Lower leg skin (tissue), 4 donors: ENCODE results near the gene HS3ST6. TPM values are rescaled to one million over a fixed set of nuclear protein-coding genes. Genes with fewer than 3 reads are reported as not detected.

Experiments used
- DNase-seq, 2 donors: peaks; one replicate each; pipeline ENCODE4 v3.0.0-alpha.2; 2019; ENCODE audit warnings: low spot score in 2 of 2
- H3K4me3 ChIP-seq: fragments of 200-600 bp; sonication (generic); 2 replicates; pipeline ENCODE4 v1.5.1; 2017; ENCODE audit warnings: mild to moderate bottlenecking, low read depth; ENCODE audit not compliant: poor library complexity, severe bottlenecking
- POLR2A ChIP-seq, 2 donors: fragments of 450-650 bp; IDR thresholded peaks; one replicate each; pipeline ENCODE4 v1.6.1; 2016 to 2017; ENCODE audit warnings: antibody characterized with exemption in 2 of 2, mild to moderate bottlenecking in 1 of 2, moderate library complexity in 1 of 2
- WGBS, 2 donors: methylation state at CpG; one replicate each; pipeline ENCODE4 v1.1.5; 2018; 5-methylcytosine and 5-hydroxymethylcytosine counted together
- intact Hi-C: fragments of 100-400 bp; cut with DNase I; formaldehyde crosslinking; loops from one replicate; pipeline ENCODE4 v1.15.0; 2023; ENCODE audit warnings: low total_unique reads
- total RNA-seq, 4 donors: library from RNA; depleted of rRNA; stranded (reverse); fragments of >200 nt; gene quantifications; one replicate each; pipeline ENCODE4 v1.1.0, GENCODE V29; 2016
- TF ChIP-seq, protein P1 (sequence below), 3 donors: fragments of 450-650 bp; IDR thresholded peaks; one replicate each; pipeline ENCODE4 v1.5.1; 2016; ENCODE audit warnings: antibody characterized with exemption in 3 of 3, mild to moderate bottlenecking in 3 of 3, moderate library complexity in 2 of 3

The HS3ST6 gene
- total RNA-seq, 4 donors from 2014 or later, result 103 to 153 (median 120) TPM

DNA sequence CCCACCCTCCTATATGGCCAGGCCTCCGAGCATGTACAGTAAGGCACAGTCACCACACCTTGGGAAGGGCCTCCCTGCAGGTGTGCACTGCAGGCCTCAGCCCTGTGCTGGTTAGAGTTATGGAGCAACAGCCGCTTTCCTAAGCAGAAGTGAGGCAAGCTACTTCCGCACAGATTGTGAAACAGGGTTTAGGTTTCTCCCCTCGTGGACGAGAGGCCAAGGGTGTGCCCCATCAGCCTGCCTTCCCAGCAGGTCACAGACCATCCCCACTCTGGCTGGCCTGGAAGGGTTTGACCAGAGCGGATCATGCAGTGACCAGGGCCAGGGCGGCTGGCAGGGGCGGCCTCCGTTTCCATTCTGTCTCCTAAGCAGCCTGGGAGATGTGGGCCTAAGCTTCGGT, 20.1 kb upstream of the HS3ST6 start:
- H3K4me3 ChIP-seq, result no peak overlapping the region
- TF ChIP-seq POLR2A (IDR thresholded peaks at IDR 0.05), result no peak
- TF ChIP-seq, protein P1, sequence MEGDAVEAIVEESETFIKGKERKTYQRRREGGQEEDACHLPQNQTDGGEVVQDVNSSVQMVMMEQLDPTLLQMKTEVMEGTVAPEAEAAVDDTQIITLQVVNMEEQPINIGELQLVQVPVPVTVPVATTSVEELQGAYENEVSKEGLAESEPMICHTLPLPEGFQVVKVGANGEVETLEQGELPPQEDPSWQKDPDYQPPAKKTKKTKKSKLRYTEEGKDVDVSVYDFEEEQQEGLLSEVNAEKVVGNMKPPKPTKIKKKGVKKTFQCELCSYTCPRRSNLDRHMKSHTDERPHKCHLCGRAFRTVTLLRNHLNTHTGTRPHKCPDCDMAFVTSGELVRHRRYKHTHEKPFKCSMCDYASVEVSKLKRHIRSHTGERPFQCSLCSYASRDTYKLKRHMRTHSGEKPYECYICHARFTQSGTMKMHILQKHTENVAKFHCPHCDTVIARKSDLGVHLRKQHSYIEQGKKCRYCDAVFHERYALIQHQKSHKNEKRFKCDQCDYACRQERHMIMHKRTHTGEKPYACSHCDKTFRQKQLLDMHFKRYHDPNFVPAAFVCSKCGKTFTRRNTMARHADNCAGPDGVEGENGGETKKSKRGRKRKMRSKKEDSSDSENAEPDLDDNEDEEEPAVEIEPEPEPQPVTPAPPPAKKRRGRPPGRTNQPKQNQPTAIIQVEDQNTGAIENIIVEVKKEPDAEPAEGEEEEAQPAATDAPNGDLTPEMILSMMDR (IDR thresholded peaks at IDR 0.05), result no peak
- no peak for DNase-seq
- whole genome bisulfite sequencing, 2 donors, result 90 to 93% methylated on average over 10 of the region's 10 CpGs
- intact Hi-C loops, result loop anchor here (10.0 kb wide), 1 partner anchor 84 kb away; no protein-coding TSS in a partner anchor

- TF ChIP-seq, protein P1 (IDR thresholded peaks at IDR 0.05), result no peak
- no peak for TF ChIP-seq POLR2A (IDR thresholded peaks at IDR 0.05)
- 92 to 94% methylated on average over 11 of the region's 11 CpGs for WGBS, 2 donors
- no peak for DNase-seq
- intact Hi-C loops, result loop anchor here (10.0 kb wide), 1 partner anchor 82 kb away; no protein-coding TSS in a partner anchor
- H3K4me3 ChIP-seq, result no peak overlapping the region
These were observed 18.8 kb upstream of the HS3ST6 start for GRCh38 chr16:1936945-1937479.

DNA sequence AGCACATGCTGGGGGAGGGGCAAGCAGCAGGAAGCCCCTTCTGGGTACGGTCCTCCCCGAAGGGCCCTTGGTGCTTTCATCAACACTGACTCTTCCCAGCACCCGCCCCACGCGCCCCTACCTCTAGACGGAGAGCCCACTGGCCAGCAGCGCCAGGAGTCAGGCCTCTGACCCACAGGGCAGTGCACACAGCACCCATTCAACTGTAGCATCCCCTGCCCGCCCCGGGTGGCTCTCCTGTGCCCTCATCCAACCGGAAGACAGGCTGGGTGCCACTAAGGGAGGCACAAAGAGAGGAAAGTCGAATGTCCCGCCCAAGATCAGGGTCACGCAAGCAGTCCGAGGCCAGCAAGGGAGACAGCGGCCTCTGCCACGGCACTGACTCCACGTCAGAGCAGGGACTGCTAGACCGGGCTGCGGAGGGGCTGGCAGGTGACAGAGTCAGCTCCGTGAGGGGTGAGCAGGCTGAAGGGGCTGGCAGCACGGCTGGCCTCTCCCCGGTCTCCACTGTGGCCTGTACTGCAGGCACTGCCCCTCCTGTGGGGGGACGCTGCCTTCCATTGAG, 15.0 kb upstream of the HS3ST6 start:
- 70 to 72% methylated on average over 22 to 23 of the region's 23 CpGs for WGBS, 2 donors
- no peak for TF ChIP-seq POLR2A (IDR thresholded peaks at IDR 0.05)
- TF ChIP-seq, protein P1 (IDR thresholded peaks at IDR 0.05), result no peak
- intact Hi-C loops, result loop anchor here (10.0 kb wide), 1 partner anchor 78 kb away; no protein-coding TSS in a partner anchor

DNA sequence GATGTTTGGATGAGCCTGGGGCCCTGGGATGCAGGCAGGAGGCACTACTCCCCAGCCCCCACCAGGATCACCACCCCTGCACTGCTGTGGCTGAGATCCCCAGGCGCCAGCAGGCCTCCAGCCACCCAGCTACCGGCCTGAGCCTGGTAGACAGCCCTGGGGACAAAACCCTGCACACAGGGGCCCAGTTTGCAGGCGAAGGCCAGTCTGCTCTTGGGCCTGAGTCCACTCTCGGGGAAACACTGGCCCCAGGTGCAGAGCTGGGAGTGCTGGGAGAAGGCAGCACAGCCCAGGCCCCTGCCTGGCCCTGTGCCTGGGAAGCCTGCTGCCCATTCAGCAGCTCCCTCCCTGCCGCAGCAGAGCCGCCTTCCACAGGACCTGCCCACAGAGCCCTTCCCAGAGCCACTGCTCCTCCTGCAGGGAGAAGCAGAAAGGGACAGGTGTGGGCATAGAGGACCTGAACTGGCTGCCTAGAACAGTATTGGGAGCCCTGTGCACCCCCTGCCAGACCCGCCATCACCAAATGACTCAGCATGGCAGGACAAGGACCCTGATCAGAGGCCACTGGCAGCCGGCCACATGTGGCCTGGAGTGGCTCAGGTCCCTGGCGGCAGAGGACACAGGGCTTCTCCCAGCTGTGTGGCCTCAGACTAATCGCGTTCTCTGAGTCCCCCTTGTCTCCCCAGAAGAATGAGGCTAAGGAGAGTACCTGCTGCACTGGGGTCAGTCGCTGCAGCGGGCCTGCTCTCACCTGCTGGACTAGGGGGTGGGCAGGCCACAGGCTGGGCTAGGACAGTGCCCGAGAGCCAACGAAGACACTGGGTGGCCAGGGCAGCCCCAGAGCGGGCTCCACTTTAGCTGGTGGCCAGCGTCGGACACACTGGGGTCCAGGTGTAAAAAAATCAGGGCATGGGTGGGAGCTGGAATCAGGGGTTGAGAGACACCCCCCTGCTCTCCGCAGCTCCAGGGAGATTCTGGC, 14.1 kb upstream of the HS3ST6 start:
- DNase-seq, result no peak
- no peak overlapping the region for H3K4me3 ChIP-seq
- intact Hi-C loops, result loop anchor here (10.0 kb wide), 1 partner anchor 78 kb away; no protein-coding TSS in a partner anchor
- 79 to 80% methylated on average over 12 to 17 of the region's 19 CpGs for WGBS, 2 donors
- TF ChIP-seq, protein P1 (IDR thresholded peaks at IDR 0.05), result no peak
- TF ChIP-seq POLR2A (IDR thresholded peaks at IDR 0.05), result no peak

More for the DNA sequence above, 15.0 kb upstream of the HS3ST6 start:
- H3K4me3 ChIP-seq, result no peak overlapping the region
- no peak for DNase-seq

- intact Hi-C loops, result loop anchor here (10.0 kb wide), 1 partner anchor 76 kb away; no protein-coding TSS in a partner anchor
- H3K4me3 ChIP-seq, result no peak overlapping the region
- DNase-seq, result no peak
- 48 to 50% methylated on average over 6 to 10 of the region's 10 CpGs for WGBS, 2 donors
- TF ChIP-seq, protein P1 (IDR thresholded peaks at IDR 0.05), result no peak
- no peak for TF ChIP-seq POLR2A (IDR thresholded peaks at IDR 0.05)
These were observed 12.1 kb upstream of the HS3ST6 start for GRCh38 chr16:1930338-1930720.
